Gastrocnemius medialis (tissue), 4 donors: ENCODE results near the gene LRRK1. TPM values are rescaled to one million over a fixed set of nuclear protein-coding genes. Genes with fewer than 3 reads are reported as not detected.

Source experiments
- ATAC-seq, 2 donors: fragments of 150-250 bp; one replicate each; pipeline ENCODE4 v1.9.1; 2016
- DNase-seq, 2 donors: peaks; one replicate each; pipeline ENCODE4 v3.0.0-alpha.2; 2019
- H3K27ac ChIP-seq, 4 donors: fragments of 200-600 bp; sonication (generic); 1 replicate in 1 of 4; 2 replicates in 3 of 4; pipeline ENCODE4 v1.5.1; 2016 to 2018; ENCODE audit warnings: mild to moderate bottlenecking in 2 of 4, moderate library complexity in 1 of 4
- H3K27me3 ChIP-seq, 3 donors: fragments of 200-600 bp; sonication (generic) in 2 of 3; 1 replicate in 1 of 3; 2 replicates in 2 of 3; pipeline versions ENCODE4 v1.5.1 to v1.6.0; 2016 to 2019; ENCODE audit warnings: mild to moderate bottlenecking in 1 of 3, moderate library complexity in 1 of 3
- H3K36me3 ChIP-seq, 2 donors: fragments of 200-600 bp; sonication (generic) in 1 of 2; one replicate each; pipeline ENCODE4 v1.5.1; 2017 to 2018
- H3K4me1 ChIP-seq, 2 donors: fragments of 200-600 bp; sonication (generic) in 1 of 2; one replicate each; pipeline ENCODE4 v1.5.1; 2016 to 2017; ENCODE audit warnings: mild to moderate bottlenecking in 2 of 2
- H3K4me3 ChIP-seq, 4 donors: fragments of 200-600 bp; sonication (generic) in 3 of 4; 1 replicate in 1 of 4; 2 replicates in 3 of 4; pipeline ENCODE4 v1.5.1; 2016 to 2019; ENCODE audit warnings: mild to moderate bottlenecking in 2 of 4
- H3K9me3 ChIP-seq, 3 donors: fragments of 200-600 bp; sonication (generic) in 2 of 3; 1 replicate in 1 of 3; 2 replicates in 2 of 3; pipeline ENCODE4 v1.5.1; 2016 to 2019
- POLR2A ChIP-seq, 2 donors: fragments of 450-650 bp; IDR thresholded peaks; one replicate each; pipeline ENCODE4 v1.6.1; 2017; ENCODE audit warnings: antibody characterized with exemption in 2 of 2, mild to moderate bottlenecking in 2 of 2, moderate library complexity in 2 of 2
- in situ Hi-C, 4 donors: fragments of 200-750 bp; cut with MboI; loops; one replicate each; pipeline versions ENCODE4 v1.15.0 to v1.8.0; 2017; ENCODE audit warnings: low sequenced_read_pairs in 4 of 4
- intact Hi-C: fragments of 100-400 bp; cut with DNase I; formaldehyde crosslinking; loops from one replicate; pipeline ENCODE4 v1.15.1; 2023; ENCODE audit warnings: low total_unique reads
- total RNA-seq, 4 donors: library from RNA; depleted of rRNA; stranded (reverse); fragments of >200 nt; gene quantifications; one replicate each; pipeline versions ENCODE4 v1.1.0 to v1.2.3, GENCODE V29; 2016
- TF ChIP-seq, protein P1 (sequence below), 5 experiments: fragments of 450-650 bp in 3 of 5; fragments of 200-600 bp in 2 of 5; sonication (generic) in 2 of 5; IDR thresholded peaks in 4 of 5; conservative IDR thresholded peaks in 1 of 5; 1 replicate in 4 of 5; 2 replicates in 1 of 5; pipeline ENCODE4 v1.5.1; 2016 to 2019; ENCODE audit warnings: antibody characterized with exemption in 5 of 5, mild to moderate bottlenecking in 3 of 5, moderate library complexity in 3 of 5

The LRRK1 gene
- total RNA-seq, 4 donors from 2014 or later: 0.87 to 5.6 (median 1.7) TPM

DNA sequence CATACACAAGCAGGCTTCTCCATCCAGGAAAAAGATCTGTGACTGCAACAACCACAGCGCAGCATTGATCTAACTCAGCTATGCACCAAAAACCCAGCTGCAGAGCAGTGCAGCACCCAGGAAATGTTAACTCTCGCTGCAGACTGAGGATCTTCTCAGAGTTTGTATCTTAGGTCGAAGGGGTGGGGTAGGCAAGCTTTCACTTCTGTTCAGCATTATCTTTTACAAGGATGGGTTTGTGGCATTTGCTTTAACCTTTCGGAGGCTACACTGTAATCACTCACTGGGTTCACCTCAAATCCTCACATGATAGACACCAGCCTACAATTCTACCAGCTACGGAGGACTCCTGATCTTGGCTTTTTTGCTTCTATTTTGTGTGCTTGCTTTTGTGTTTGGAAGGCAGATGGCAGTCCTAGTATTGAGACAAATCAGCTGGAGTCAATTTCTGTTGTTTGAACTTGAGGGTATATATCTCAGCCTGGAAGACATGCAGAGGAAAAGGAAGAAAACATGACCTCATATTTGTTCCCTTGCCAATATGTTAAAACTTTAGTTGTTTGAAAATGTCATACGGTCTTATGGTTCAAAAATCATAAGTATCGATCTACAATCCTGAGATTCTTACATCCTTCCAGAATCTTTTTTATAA, 25.2 kb downstream of the LRRK1 start:
- Histone ChIP-seq H3K27me3 (no peaks in the 10 kb centered on the region), H3K4me1 (peaks cover 0 to 6% of the 10 kb centered on the region in 2 donors), H3K4me3 (no peak overlapping the region), H3K27ac (no peak overlapping the region), H3K9me3 (no peaks in the 10 kb centered on the region), H3K36me3 (no peaks in the 10 kb centered on the region)
- in situ Hi-C loops (no loop called here), intact Hi-C loops (no loop called here)
- TF ChIP-seq, protein P1, sequence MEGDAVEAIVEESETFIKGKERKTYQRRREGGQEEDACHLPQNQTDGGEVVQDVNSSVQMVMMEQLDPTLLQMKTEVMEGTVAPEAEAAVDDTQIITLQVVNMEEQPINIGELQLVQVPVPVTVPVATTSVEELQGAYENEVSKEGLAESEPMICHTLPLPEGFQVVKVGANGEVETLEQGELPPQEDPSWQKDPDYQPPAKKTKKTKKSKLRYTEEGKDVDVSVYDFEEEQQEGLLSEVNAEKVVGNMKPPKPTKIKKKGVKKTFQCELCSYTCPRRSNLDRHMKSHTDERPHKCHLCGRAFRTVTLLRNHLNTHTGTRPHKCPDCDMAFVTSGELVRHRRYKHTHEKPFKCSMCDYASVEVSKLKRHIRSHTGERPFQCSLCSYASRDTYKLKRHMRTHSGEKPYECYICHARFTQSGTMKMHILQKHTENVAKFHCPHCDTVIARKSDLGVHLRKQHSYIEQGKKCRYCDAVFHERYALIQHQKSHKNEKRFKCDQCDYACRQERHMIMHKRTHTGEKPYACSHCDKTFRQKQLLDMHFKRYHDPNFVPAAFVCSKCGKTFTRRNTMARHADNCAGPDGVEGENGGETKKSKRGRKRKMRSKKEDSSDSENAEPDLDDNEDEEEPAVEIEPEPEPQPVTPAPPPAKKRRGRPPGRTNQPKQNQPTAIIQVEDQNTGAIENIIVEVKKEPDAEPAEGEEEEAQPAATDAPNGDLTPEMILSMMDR (IDR thresholded peaks at IDR 0.05 in 4 of 5, conservative IDR thresholded peaks at IDR 0.05 in 1 of 5): no peak
- TF ChIP-seq POLR2A (IDR thresholded peaks at IDR 0.05): no peak
- no peak for DNase-seq
- no peak for ATAC-seq

DNA sequence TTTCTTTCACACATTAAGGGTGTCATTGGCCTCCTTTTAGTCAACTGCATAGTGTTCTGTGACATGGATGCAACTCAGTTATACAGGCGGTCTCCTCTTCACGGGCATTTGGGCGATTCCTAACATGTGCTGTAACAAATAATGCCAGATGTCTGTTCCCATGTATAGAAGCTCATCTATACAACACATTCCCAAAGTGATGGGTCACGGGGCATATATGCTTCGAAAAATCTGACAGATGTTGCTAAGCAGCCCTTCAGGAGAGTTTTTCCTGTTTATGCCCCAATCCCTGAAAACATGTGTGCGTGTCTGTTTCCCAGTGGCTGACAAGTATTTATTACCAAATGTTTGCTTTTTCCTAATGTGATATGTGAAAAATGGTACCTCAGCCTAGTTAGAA, 25.8 kb downstream of the LRRK1 start:
- in situ Hi-C loops: no loop called here
- Histone ChIP-seq H3K27ac (no peak overlapping the region), H3K4me1 (peaks cover 0 to 6% of the 10 kb centered on the region in 2 donors), H3K9me3 (no peaks in the 10 kb centered on the region), H3K27me3 (no peaks in the 10 kb centered on the region), H3K4me3 (no peak overlapping the region), H3K36me3 (no peaks in the 10 kb centered on the region)
- TF ChIP-seq POLR2A (IDR thresholded peaks at IDR 0.05): no peak
- TF ChIP-seq, protein P1 (IDR thresholded peaks at IDR 0.05 in 4 of 5, conservative IDR thresholded peaks at IDR 0.05 in 1 of 5): no peak
- DNase-seq (no peak), ATAC-seq (no peak)
- intact Hi-C loops: no loop called here

DNA sequence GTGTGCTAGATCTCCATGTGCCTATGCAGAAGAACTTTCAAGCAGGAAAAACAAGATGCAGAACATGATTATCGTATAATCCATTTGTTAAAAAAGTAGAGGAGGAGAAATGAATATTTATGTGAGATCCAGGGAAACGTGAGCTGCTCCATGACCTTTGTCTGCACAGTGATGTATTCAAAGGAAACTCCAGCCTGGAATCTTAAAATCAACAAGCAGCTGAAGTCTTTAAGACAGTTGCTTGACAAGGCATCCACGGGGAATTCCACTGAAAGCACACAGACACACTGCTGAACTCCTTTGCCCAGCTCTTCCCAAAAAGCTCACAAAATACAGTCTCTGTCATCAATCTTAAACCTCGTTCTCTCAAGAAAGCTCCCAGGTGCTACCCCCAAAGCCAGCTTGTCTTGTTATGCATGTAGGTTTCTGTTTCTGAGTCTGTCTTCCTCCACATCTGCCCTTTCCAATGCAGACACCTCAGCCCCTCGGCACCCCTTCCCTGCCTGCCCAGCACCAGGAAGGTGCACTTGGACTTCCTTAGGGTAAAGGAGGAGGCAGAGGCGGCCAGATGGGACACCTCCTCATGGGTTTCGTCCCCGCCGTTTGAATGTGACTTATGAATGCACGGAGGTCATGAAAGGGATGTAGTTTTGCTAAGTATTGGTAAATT, 28.7 kb downstream of the LRRK1 start:
- intact Hi-C loops (no loop called here), in situ Hi-C loops (no loop called here)
- Histone ChIP-seq H3K27me3 (no peaks in the 10 kb centered on the region), H3K4me1 (peaks cover 0 to 3% of the 10 kb centered on the region in 2 donors), H3K27ac (no peak overlapping the region), H3K4me3 (no peak overlapping the region), H3K36me3 (no peaks in the 10 kb centered on the region), H3K9me3 (no peaks in the 10 kb centered on the region)
- TF ChIP-seq, protein P1 (IDR thresholded peaks at IDR 0.05 in 4 of 5, conservative IDR thresholded peaks at IDR 0.05 in 1 of 5): no peak
- TF ChIP-seq POLR2A (IDR thresholded peaks at IDR 0.05): no peak
- no peak for DNase-seq
- no peak for ATAC-seq

DNA sequence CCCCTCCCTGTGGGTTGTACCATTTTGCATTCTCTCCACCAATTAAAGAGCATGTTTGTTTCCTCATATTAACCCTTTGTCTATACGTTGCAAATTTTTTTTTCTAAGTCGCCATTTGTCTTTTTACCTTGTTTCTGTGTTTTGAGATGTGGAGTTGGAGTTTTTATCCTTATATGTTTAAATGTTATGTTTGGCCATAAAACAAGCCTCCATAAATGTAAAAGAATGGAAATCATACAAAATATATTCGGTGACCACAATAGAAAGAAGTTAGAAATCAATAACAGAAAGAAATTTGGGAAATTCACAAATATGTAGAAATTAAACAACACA, 29.2 kb downstream of the LRRK1 start:
- Histone ChIP-seq H3K27me3 (no peaks in the 10 kb centered on the region), H3K4me3 (no peak overlapping the region), H3K27ac (no peak overlapping the region), H3K9me3 (no peaks in the 10 kb centered on the region), H3K4me1 (no peaks in the 10 kb centered on the region), H3K36me3 (no peaks in the 10 kb centered on the region)
- intact Hi-C loops (no loop called here), in situ Hi-C loops (no loop called here)
- ATAC-seq (no peak), DNase-seq (no peak)
- TF ChIP-seq, protein P1 (IDR thresholded peaks at IDR 0.05 in 4 of 5, conservative IDR thresholded peaks at IDR 0.05 in 1 of 5): no peak
- TF ChIP-seq POLR2A (IDR thresholded peaks at IDR 0.05): no peak
